ENCODE results near the gene ARMC9. TPM values are rescaled to one million over a fixed set of nuclear protein-coding genes. Genes with fewer than 3 reads are reported as not detected.

ARMC9 gene
- total RNA-seq, 4 donors from 2014 or later, result 2.8 to 15.9 (median 6.6) TPM

- ATAC-seq (ENCODE audit: low FRiP score) (no peak), DNase-seq (ENCODE audit: low spot score) (no peak)
- TF ChIP-seq CTCF (IDR thresholded peaks at IDR 0.05), result no peak
These were observed 186.5 kb downstream of the ARMC9 start for GRCh38 chr2:231384970-231385369.

- TF ChIP-seq CTCF (IDR thresholded peaks at IDR 0.05), result no peak
- no peak for DNase-seq (ENCODE audit: low spot score)
- ATAC-seq (ENCODE audit: low FRiP score), result no peak
These were observed 187.0 kb downstream of the ARMC9 start for GRCh38 chr2:231385429-231385828.

- no peak for TF ChIP-seq CTCF (IDR thresholded peaks at IDR 0.05)
These were observed 188.0 kb downstream of the ARMC9 start for GRCh38 chr2:231386446-231386845.

GRCh38 chr2:231387904-231388724 lies 189.7 kb downstream of the ARMC9 start:
- no peak for DNase-seq (ENCODE audit: low spot score)
- TF ChIP-seq CTCF (IDR thresholded peaks at IDR 0.05), result no peak
- ATAC-seq (ENCODE audit: low FRiP score), result peak; percentile 63

More at GRCh38 chr2:231386446-231386845, 188.0 kb downstream of the ARMC9 start:
- no peak for ATAC-seq (ENCODE audit: low FRiP score)
- no peak for DNase-seq (ENCODE audit: low spot score)

GRCh38 chr2:231388725-231389346 lies 190.4 kb downstream of the ARMC9 start:
- no peak for ATAC-seq (ENCODE audit: low FRiP score)

GRCh38 chr2:231390667-231391066 lies 192.2 kb downstream of the ARMC9 start:
- ATAC-seq (ENCODE audit: low FRiP score) (no peak), DNase-seq (ENCODE audit: low spot score) (no peak)
- no peak for TF ChIP-seq CTCF (IDR thresholded peaks at IDR 0.05)

More at GRCh38 chr2:231388725-231389346, 190.4 kb downstream of the ARMC9 start:
- DNase-seq (ENCODE audit: low spot score), result no peak
- no peak for TF ChIP-seq CTCF (IDR thresholded peaks at IDR 0.05)

Measured in omental fat pad (tissue), 4 donors.